Inferior parietal cortex (tissue), 1 donor: ENCODE data around the gene HES7.

Experiments used
- DNase-seq: peaks from one replicate; pipeline ENCODE4 v3.0.0-alpha.2; 2016; ENCODE audit errors: extremely low spot score

The HES7 gene

GRCh38 chr17:8143581-8144400 is 19.9 kb upstream of the HES7 start:
- DNase-seq: no peak

- no peak for DNase-seq
These were observed 19.1 kb upstream of the HES7 start for GRCh38 chr17:8142887-8143580.

DNA sequence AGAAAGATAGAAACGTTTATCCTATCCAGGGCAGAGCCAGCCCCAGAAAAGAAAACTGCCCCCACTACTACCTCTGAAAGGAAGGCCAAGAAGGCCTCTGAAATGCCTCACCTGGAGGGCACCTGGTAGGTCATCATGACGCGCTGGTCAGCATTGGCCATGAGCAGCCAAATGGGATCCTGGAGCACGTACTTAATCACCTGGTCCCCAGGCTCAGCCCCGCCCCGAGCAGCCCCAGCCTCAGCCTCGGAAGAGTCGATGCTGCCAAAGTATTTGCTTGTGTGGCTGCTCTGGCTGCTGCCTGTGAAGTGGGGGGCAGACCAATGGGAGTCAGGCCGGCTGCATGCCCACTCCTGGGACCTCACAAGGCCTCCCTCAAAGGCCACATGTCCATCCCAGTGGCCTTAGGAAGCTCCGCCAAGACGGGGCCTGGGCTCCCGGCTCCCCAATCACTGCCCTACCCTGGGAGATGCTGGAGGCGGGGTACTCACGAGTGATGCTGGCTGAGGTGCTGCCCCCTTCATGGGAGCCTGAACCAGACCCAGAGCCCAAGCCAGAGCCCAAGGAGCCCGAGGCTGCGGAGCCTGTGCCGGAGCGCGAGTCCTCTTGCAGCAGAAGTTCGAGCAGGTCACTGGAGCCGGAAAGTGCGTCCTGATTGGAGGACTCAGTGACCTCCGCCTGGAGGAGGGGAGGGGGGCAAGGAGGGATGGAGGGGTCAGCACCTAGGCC is 18.4 kb upstream of the HES7 start:
- no peak for DNase-seq

GRCh38 chr17:8141741-8142140 is 17.8 kb upstream of the HES7 start:
- DNase-seq: no peak

DNA sequence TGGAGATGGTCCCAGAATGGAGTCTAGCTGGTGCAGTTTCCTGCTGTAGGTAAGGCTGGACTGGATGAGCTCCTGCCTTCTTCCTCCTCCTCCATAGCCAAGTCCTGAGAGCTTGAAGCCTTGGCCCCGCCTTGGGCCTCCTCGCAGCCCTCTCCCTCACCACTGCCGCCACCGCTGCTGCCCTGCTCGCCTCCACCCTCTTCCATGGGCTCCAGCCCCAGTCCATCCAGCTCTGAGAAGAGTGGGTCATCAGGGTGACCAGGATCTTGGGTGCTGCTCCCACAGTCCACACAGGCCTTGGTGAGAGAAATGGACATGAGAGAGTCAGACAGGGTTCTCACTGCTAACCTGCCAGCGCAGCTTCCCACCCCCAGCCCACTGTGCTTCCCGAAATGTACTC is 17.1 kb upstream of the HES7 start:
- DNase-seq: no peak

GRCh38 chr17:8140065-8141029 is 16.4 kb upstream of the HES7 start:
- no peak for DNase-seq

- DNase-seq: peak; percentile 96
These were observed 14.9 kb upstream of the HES7 start for GRCh38 chr17:8138672-8139371.

- DNase-seq: no peak
These were observed 14.4 kb upstream of the HES7 start for GRCh38 chr17:8138374-8138671.

- no peak for DNase-seq
These were observed 13.9 kb upstream of the HES7 start for GRCh38 chr17:8137645-8138373.

DNA sequence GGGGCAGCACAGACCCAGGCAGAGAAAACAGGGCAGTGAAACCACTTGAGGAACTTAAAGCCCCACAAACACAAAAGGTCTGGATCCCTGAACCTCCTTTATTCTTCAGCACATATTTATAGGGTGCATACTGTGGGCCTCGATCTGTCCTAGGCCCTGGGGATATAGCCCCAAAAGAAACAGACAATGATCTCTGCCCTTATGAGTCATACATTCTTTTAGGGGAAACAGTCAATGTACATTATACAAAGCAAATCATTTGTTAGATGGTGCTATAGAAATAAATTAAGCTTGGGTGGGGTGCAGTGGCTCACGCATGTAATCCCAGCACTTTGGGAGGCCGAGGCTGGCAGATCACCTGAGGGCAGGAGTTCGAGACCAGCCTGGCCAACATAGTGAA is 10.0 kb upstream of the HES7 start:
- no peak for DNase-seq

DNA sequence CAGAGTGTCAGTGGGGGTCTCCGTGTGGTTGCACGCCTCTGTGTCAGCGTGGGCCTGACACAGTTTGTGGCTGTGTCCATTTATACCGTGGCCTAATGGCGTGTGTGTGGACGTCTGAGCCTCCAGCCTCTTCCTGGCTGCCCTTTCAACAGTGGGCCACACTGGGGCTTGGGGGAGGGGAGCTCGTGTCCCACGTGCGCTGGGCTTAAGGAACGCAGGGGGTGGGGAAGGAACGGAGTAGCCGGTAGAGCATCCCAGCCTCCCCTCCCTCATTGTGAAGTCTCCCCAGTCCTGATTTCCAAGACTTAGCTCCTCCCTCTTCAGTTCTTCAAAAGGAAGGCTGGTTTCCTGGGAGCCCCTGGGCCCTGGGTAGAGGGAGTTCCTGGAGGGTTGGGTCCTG is 9.5 kb upstream of the HES7 start:
- no peak for DNase-seq

- no peak for DNase-seq
These were observed 8.0 kb upstream of the HES7 start for GRCh38 chr17:8131844-8132441.

GRCh38 chr17:8128125-8128784 is 4.3 kb upstream of the HES7 start:
- DNase-seq: no peak

DNA sequence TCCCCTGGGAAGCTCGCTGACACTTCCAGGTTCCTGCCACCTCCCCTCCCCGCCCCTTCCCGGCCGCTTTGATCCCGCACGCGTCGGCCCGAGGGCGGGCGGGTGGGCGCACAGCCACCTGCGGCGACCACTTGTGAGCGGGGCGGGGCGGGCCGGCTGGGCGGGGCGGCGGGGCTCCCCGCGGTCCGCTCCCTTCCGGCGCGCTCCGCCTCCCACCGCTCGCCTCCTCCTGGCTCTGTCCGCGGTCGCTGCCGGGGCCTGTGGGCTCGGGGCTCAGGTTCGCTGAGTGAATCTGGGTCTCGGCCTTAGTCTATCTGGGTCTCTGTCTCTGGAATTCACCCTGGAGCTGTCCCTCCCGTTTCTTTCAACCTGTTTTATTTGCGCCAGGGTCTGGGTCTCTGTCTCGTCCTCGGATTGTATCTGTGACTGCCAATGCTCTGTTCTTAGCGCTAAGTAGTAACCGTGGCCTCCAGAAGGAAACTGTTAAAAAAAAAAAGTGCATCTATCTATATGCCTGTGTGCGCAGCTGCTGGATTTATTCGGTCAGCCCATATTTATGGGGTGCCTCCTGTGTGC is 2.7 kb upstream of the HES7 start:
- DNase-seq: peak; percentile 35

GRCh38 chr17:8125947-8126490 is 2.1 kb upstream of the HES7 start:
- peak; percentile 28 for DNase-seq

DNA sequence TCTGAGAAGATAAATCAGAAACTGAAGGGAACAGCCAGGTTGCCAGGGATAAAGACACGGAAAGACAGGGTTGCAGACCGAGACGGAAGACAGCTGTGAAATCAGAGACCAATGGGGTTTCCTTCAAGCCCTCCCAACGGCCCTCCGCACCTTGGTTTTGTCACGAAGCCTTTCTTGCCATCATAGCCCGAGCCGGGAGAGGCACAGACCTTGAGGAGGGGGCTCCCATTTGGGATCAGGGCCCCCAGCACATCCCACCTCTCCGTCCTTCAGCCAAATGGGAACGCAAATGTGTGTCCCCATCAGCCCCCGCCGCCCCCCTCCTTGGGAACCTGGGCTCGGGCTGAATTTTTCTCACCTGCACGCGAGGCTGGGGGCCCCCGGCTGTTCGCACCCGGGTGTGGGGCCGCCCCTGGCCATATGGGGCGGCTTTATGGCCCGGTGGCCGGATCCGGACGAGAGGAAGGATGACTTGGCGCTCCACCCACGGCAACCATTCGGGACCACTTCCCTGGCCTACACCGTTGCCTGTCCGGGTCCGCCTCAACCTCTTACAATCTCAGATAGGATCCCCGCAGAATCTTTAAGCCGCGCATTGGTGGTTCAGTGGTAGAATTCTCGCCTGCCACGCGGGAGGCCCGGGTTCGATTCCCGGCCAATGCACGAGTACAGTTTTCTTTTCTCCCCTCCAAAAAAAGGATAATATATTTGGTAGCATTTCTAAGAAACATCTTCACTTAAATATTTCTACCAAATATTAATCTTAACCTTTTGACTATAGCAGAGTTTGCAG is 1.4 kb upstream of the HES7 start:
- DNase-seq: peak; percentile 89

- peak; percentile 32 for DNase-seq
These were observed 646 bp upstream of the HES7 start for GRCh38 chr17:8124350-8125153.
